ENCODE data around the gene ARHGEF37.
"Not testable (repeated sequence)": the region's sequence is repeated elsewhere in the genome, so short reads cannot be mapped to it uniquely, and the experiment has no call there.

The ARHGEF37 gene

DNA sequence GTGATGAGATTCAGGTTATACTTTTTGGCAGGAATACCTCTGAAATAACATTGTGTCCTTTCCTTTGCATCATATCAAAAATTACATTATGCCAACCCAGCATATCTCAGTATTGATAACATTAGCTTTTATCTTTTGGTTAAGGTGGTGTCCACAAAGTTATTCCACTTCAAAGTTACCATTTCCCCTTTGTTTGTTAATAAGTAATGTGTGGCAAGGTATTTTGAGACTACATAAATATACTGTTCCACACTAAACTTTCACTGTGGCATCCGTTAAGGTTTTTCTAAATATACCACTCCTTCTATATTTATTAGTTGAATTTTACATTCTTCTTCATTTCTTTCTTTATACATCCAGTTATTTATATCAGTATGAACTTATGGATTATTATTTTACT, 14.1 kb upstream of the ARHGEF37 start:
- no peak for DNase-seq (ENCODE audit: low read depth)

- no peak for DNase-seq (ENCODE audit: low read depth)
Measured at GRCh38 chr5:149572170-149572569, 9.1 kb upstream of the ARHGEF37 start.

DNA sequence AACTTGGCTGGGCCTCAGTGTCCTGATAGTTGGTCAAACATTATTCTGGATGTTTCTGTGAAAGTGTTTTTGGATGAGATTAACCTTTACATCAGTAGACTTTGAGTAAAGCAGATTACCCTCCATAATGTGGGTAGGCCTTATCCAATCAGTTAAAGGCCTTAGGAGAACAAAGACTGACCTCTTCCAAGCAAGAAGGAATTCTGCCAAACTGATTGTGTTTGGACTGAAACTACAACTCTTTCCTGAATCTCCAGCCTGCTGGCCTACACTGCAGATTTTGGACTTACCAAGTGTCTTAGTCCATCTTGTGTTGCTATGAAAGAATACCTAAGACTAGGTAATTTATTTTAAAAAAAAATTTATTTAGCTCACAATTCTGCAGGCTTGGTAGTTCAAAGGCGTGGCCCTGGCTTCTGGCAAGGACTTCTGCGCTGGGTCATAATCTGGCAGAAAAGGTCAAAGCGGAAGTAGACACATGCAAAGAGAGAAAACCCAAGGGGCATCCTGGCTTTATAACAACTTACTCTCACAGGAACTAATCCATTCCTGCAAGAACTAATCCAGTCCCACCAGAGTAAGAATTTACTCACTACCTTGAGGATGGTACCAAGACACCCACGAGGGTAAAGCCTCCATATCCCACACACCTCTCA, 8.6 kb upstream of the ARHGEF37 start:
- DNase-seq (ENCODE audit: low read depth), result no peak

DNA sequence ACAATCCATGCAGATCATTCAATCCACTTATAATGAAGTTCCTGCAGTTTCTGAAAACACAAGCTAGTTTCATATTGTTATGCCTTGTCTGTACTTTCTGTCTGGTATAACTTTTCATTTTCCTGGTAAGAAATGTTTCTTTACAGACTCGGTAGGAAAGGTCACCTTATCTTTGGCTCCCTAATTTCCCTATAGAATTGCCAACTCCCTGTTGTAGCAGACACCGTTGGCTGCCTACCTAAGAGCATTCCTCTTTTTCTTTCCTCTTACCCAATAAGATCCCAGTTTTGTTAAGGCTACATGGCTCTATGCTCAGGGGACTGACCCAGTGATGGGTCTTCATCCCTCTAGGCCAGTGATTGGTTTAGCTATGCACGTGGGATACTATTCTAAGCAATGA, 6.2 kb upstream of the ARHGEF37 start:
- DNase-seq (ENCODE audit: low read depth), result no peak

GRCh38 chr5:149576021-149576420, 5.3 kb upstream of the ARHGEF37 start:
- DNase-seq (ENCODE audit: low read depth), result no peak

DNA sequence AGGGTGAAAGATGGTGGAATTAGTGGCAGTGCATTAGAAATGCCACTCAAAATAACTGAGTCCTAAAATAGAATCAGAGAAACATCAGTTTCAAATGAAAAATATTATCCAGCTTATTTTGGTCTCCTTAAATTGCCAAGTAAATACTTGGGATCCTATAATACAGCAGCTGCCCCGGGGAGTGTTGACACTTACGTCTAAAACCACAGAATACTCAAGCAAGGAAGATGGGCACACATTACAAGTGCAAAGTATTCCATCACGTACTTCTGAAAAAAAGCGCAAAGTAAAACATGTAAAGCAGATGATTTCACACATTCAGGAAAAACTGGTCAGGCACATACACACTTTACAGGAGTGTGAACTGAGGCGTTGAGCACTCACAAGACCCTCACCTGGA, 2.4 kb upstream of the ARHGEF37 start:
- no peak for DNase-seq (ENCODE audit: low read depth)

GRCh38 chr5:149580808-149581191, 498 bp upstream of the ARHGEF37 start:
- no peak for DNase-seq (ENCODE audit: low read depth)

DNA sequence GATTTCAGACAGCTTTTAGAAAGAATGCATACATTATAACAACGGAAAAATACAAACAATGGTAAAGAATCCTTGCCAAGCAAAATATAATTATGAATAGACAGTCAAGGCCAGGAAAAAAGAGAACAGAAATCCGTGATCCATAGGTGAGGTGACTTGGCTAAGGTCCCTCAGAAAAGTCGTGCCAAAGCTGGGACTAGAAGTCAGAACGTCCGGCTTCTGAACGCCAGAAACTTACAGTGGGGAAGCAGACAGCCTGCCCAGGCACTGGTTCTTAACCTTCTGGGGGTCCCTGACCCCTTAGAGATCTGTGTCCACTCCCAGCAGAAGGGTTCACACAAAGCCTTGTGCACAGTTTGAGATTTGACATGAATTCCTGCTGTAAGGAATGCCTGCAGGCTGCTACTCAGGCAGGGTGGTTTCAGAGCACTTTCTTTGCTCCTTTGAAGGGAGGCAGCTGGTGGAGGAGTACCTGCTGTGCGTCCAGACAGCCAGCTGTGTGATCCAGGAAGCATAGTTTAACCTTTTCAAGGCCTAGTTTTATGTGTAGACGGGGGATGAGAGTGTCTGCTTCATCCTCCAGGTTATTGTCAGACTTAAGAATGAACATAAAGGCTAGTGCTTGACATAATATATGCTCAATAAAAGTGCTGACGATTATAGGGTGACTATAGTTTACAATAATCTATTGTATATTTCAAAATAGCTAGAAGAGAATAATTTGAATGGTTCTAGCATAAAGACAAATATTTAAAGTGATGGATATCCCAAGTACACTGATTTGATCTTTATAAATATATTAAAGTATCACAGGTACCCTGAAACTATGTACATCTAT, 852 bp downstream of the ARHGEF37 start:
- DNase-seq (ENCODE audit: low read depth), result no peak

DNA sequence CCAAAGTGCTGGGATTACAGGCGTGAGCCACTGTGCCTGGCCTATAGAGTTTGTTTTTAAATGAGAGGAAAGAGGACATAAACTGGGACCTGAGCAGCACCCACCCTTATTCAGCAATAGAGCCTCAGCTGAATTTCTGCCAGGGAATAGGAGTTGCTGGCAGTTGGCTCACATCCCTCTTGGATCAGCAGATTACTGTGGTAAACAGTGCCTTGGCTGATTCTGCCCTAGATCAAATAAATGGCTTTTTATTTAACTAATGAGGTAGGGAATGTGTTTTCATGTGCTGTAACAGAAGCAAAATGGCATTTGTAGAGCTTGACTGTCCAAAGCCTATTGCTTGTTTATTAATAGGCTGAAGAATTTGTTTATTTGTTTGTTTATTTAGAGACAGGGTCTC, 2.1 kb downstream of the ARHGEF37 start:
- DNase-seq (ENCODE audit: low read depth), result no peak

DNA sequence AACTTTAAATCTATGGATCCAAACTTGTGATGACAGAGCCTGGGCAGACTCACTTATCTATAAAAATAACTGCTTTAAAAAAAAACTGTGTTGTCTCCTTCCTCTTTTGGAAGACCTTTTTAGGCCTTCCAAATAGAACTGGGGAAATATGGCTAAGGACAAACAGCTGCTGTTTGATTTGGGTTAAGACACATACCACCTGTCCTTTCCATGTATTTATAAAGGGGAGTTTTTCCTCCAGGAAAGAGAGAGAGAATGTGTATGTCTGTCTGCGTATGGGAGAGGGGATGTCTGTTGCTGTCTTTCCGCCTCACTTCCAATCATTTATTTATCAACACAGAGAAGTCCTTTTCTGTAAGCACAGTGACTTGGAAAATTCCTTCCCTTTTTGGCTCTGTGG, 2.8 kb downstream of the ARHGEF37 start:
- no peak for DNase-seq (ENCODE audit: low read depth)

DNA sequence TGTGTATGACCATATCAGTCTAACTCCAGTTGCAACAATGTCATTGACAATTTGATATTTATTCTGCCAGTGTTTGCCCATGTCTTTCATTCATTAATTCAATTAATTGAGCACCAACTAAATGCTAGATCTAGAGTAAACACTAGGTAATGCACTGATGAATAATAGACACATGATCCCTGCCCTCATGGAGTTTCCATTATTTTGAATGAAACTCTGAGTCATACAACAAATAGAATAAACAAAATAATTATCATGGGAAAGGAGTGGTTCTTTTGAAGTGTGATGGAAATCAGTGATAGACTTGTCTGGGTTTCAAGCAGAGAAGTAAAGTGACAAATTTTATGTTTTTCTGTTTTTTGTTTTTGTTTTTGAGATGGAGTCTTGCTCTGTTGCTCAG, 4.6 kb downstream of the ARHGEF37 start:
- no peak for DNase-seq (ENCODE audit: low read depth)

DNA sequence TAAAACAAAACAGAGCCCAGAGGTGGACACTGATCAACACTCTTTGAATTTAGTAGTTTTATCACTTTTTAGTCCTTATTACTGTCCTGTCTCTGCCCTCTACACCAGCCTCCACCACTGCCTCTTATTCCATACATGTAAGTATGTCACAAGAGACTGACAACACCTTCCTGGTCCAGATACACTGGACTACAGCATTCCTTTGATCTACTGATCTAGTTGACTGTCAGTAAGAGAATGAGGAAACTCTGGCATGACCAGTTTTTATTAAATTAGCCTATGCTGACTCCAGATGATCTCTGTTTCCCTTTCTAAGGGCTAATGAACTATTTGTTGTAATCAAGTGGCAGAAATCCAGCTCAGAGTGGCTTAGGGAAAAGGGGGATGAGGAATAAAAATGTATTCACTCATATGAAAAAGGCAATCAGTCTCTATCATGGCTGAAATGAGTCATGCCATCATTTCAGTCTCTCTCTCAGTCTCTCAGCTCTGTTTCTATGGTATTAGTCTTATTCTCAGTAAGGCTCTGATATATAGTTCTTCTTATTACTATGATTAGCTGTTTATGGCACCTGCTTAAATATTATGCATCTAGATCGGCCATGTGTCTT, 5.5 kb downstream of the ARHGEF37 start:
- DNase-seq (ENCODE audit: low read depth), result no peak

- DNase-seq (ENCODE audit: low read depth), result no peak
Measured at GRCh38 chr5:149588936-149589335, 7.6 kb downstream of the ARHGEF37 start.

DNA sequence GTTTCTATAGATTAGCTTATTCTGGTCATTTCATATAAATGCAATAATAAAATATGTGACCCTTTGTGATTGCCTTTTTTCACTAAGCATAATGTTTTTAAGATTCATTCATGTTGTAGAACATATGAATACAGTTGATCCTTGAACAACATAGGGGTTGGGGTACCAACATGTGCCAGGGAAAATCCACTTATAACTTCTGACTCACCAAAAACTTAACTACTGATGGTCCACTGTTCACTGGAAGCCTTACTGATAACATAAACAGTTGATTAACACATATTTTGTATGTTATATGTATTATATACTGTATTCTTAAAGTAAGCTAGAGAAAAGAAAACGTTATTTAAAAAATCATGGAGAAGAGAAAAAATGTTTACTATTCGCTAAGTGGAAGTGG, 12.1 kb downstream of the ARHGEF37 start:
- no peak for DNase-seq (ENCODE audit: low read depth)

- DNase-seq (ENCODE audit: low read depth), result no peak
Measured at GRCh38 chr5:149594206-149594895, 13.1 kb downstream of the ARHGEF37 start.

DNA sequence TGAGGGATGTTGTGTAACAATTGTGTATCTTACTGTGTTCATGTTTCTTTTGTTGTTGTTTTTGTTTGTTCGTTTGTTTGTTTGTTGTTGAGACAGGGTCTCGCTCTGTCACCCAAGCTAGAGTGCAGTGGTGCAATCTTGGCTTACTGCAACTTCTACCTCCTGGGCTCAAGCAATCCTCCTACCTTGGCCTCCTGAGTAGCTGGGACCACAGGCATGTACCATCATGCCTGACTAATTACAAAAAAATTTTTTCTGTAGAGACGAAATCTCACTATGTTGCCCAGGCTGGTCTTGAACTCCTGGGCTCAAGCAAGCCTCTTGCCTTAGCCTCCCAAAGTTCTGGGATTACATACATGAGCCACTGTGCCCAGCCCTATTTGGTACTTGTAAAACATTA, 13.8 kb downstream of the ARHGEF37 start:
- DNase-seq (ENCODE audit: low read depth), result not testable (repeated sequence)

DNA sequence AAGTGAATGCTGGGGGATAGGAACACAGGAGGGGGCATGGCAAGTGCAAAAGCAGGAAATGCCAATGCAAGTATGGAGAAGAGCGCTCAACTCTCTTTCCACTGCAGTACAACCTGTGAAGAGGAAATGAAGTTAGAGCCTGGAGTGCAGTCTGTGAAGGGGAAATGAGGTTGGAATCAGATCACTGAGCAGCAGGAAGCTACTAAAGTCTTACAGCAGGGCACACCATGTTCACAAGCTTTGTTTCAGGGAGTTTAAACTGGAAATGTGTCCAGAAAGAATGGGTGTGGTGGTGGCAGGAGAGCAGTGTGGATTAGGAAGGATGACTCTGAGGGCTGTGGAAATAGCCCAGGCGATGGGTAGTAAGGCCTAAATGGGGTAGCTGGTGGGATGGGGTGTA, 15.4 kb downstream of the ARHGEF37 start:
- no peak for DNase-seq (ENCODE audit: low read depth)

GRCh38 chr5:149597618-149598017, 16.3 kb downstream of the ARHGEF37 start:
- DNase-seq (ENCODE audit: low read depth), result no peak

GRCh38 chr5:149598234-149598633, 16.9 kb downstream of the ARHGEF37 start:
- not testable (repeated sequence) for DNase-seq (ENCODE audit: low read depth)

DNA sequence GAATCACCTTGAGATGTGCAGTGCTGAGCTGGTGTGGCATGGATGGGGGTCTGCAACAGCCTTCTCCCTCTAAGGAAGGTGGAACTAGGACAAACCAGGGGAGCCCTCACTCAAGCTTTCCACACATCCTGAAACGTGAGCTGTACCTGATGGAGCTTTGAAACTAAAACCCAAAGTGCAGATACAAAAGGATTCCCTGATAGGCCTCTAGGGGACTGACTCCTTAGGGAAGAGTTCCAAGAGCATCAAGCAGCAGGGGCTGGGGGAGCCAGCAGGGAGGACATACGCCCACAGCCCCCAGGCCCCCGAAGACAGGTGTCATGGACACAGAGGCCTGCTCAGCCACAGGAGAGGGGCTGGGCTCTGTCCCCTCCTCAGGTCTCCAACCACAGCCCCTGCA, 17.7 kb downstream of the ARHGEF37 start:
- no peak for DNase-seq (ENCODE audit: low read depth)

- DNase-seq (ENCODE audit: low read depth), result no peak
Measured at GRCh38 chr5:149599375-149599774, 18.1 kb downstream of the ARHGEF37 start.

- no peak for DNase-seq (ENCODE audit: low read depth)
Measured at GRCh38 chr5:149600932-149601331, 19.6 kb downstream of the ARHGEF37 start.

DNA sequence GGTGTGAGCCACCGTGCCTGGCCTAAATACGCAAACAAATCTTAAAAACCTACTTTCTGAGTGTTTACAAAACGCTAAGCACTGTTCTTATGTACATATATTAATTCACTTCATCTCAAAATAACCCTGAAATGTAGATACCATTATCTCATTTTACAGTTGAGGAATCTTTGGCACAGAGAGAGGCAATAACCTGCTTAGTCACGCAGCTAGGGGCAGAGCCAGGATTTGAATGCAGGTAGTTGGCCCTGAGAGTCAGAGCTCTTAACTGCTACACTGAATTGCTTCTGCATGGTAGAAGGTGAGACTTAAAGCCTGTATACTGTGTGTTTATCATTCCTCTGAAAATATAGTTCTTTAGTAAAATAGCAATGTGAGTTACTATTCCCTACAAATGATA, 21.9 kb downstream of the ARHGEF37 start:
- DNase-seq (ENCODE audit: low read depth), result no peak
